Upper lobe of right lung (tissue), 1 donor: ENCODE measurements around the gene CAMTA1. TPM values are rescaled to one million over a fixed set of nuclear protein-coding genes. Genes with fewer than 3 reads are reported as not detected.
"Not testable (repeated sequence)": the region's sequence is repeated elsewhere in the genome, so short reads cannot be mapped to it uniquely, and the experiment has no call there.

Experiments used
- ATAC-seq: fragments of 200-7000 bp; cut with Tn5 transposase; one replicate; pipeline ENCODE4 v1.9.1; 2020; ENCODE audit warnings: mild to moderate bottlenecking, moderate library complexity
- DNase-seq: peaks from one replicate; pipeline ENCODE4 v3.0.0-alpha.2; 2020
- H3K27ac ChIP-seq: fragments of 200-600 bp; one replicate; pipeline ENCODE4 v1.8.0; 2022
- H3K27me3 ChIP-seq: fragments of 200-600 bp; one replicate; pipeline ENCODE4 v1.8.0; 2022; ENCODE audit warnings: mild to moderate bottlenecking
- H3K36me3 ChIP-seq: fragments of 200-600 bp; one replicate; pipeline ENCODE4 v1.8.0; 2022
- H3K4me1 ChIP-seq: fragments of 200-600 bp; one replicate; pipeline ENCODE4 v1.8.0; 2022
- H3K4me3 ChIP-seq: fragments of 200-600 bp; one replicate; pipeline ENCODE4 v1.8.0; 2022; ENCODE audit warnings: mild to moderate bottlenecking
- H3K9me3 ChIP-seq: fragments of 200-600 bp; one replicate; pipeline ENCODE4 v1.8.0; 2022
- CTCF ChIP-seq: fragments of 200-600 bp; IDR thresholded peaks from one replicate; pipeline ENCODE4 v1.8.0; 2022; ENCODE audit warnings: antibody characterized with exemption
- intact Hi-C: fragments of 100-400 bp; cut with DNase I; formaldehyde crosslinking; loops from one replicate; pipeline ENCODE4 v1.11.0; 2022
- total RNA-seq: library from RNA; stranded (reverse); fragmentation: NEBNext Ultra II Directional; extraction: Animal tissue kit (Norgen Biotek cat#: 25700); gene quantifications from one replicate; pipeline ENCODE4 v1.2.1, GENCODE V29; 2021
- donor health status: DM: no; HTN: yes; CAD: no; lungs with severe emphysema.

The CAMTA1 gene
- total RNA-seq, 1 donor from 2014 or later: 63.4 TPM

- ATAC-seq (no peak), DNase-seq (no peak)
- intact Hi-C loops: no loop called here
- H3K4me3 ChIP-seq: no peak overlapping the region
- no peaks in the 10 kb centered on the region for H3K36me3 ChIP-seq
- TF ChIP-seq CTCF: no peak
- H3K27ac ChIP-seq: peak overlapping the region; percentile 32
- H3K27me3 ChIP-seq: no peaks in the 10 kb centered on the region
- H3K9me3 ChIP-seq: no peaks in the 10 kb centered on the region
- peaks cover 24% of the 10 kb centered on the region for H3K4me1 ChIP-seq
Measured at GRCh38 chr1:6802454-6802853, 17.2 kb downstream of the CAMTA1 start.

- no peaks in the 10 kb centered on the region for H3K36me3 ChIP-seq
- H3K27ac ChIP-seq: no peak overlapping the region
Measured at GRCh38 chr1:6802893-6803292, 17.6 kb downstream of the CAMTA1 start.

GRCh38 chr1:6803357-6803756, 18.1 kb downstream of the CAMTA1 start:
- Histone ChIP-seq H3K9me3 (no peaks in the 10 kb centered on the region), H3K36me3 (no peaks in the 10 kb centered on the region), H3K4me1 (peaks cover 24% of the 10 kb centered on the region), H3K4me3 (no peak overlapping the region), H3K27me3 (no peaks in the 10 kb centered on the region), H3K27ac (no peak overlapping the region)
- intact Hi-C loops: no loop called here
- DNase-seq: no peak
- no peak for ATAC-seq
- TF ChIP-seq CTCF: no peak

More at GRCh38 chr1:6802893-6803292, 17.6 kb downstream of the CAMTA1 start:
- ATAC-seq (no peak), DNase-seq (no peak)
- peaks cover 24% of the 10 kb centered on the region for H3K4me1 ChIP-seq
- no peak for TF ChIP-seq CTCF
- no peaks in the 10 kb centered on the region for H3K9me3 ChIP-seq
- intact Hi-C loops: no loop called here
- no peak overlapping the region for H3K4me3 ChIP-seq
- no peaks in the 10 kb centered on the region for H3K27me3 ChIP-seq

GRCh38 chr1:6805004-6805416, 19.8 kb downstream of the CAMTA1 start:
- Histone ChIP-seq H3K36me3 (no peaks in the 10 kb centered on the region), H3K4me3 (no peak overlapping the region), H3K9me3 (no peaks in the 10 kb centered on the region), H3K27me3 (no peaks in the 10 kb centered on the region), H3K27ac (no peak overlapping the region), H3K4me1 (peaks cover 23% of the 10 kb centered on the region)
- no peak for DNase-seq
- TF ChIP-seq CTCF: no peak
- intact Hi-C loops: no loop called here
- no peak for ATAC-seq

GRCh38 chr1:6807782-6808181, 22.5 kb downstream of the CAMTA1 start:
- Histone ChIP-seq H3K36me3 (no peaks in the 10 kb centered on the region), H3K27ac (no peak overlapping the region), H3K4me3 (no peak overlapping the region), H3K4me1 (no peaks in the 10 kb centered on the region), H3K27me3 (no peaks in the 10 kb centered on the region), H3K9me3 (no peaks in the 10 kb centered on the region)
- no peak for TF ChIP-seq CTCF
- ATAC-seq (no peak), DNase-seq (no peak)
- intact Hi-C loops: no loop called here

- no peak for TF ChIP-seq CTCF
- Histone ChIP-seq H3K9me3 (no peaks in the 10 kb centered on the region), H3K4me3 (no peak overlapping the region), H3K27ac (no peak overlapping the region), H3K27me3 (no peaks in the 10 kb centered on the region), H3K36me3 (no peaks in the 10 kb centered on the region), H3K4me1 (no peaks in the 10 kb centered on the region)
- intact Hi-C loops: no loop called here
- no peak for ATAC-seq
- DNase-seq: no peak
Measured at GRCh38 chr1:6809461-6809860, 24.2 kb downstream of the CAMTA1 start.

GRCh38 chr1:6810146-6810734, 25.0 kb downstream of the CAMTA1 start:
- H3K27ac ChIP-seq, H3K4me1 ChIP-seq, H3K36me3 ChIP-seq, intact Hi-C loops, H3K27me3 ChIP-seq, DNase-seq, ATAC-seq, H3K4me3 ChIP-seq, H3K9me3 ChIP-seq: not testable (repeated sequence)
